A172 (cell line): Measurements from ENCODE around the gene FGGY. TPM values are rescaled to one million over a fixed set of nuclear protein-coding genes. Genes with fewer than 3 reads are reported as not detected.
"Not testable (repeated sequence)": the region's sequence is repeated elsewhere in the genome, so short reads cannot be mapped to it uniquely, and the experiment has no call there.

Experiments used
- DNase-seq: peaks from one replicate; pipeline ENCODE4 v3.0.0-alpha.2; 2015; ENCODE audit warnings: low spot score
- total RNA-seq: library from RNA; depleted of rRNA; stranded (reverse); fragments of >200 nt; shearing (Covaris generic); gene quantifications from 2 replicates; pipeline ENCODE4 v1.2.3, GENCODE V29; 2014

The FGGY gene
- total RNA-seq, 1 experiment from 2014 or later: 15.3 TPM

GRCh38 chr1:59545830-59546229 lies 248.9 kb downstream of the FGGY start:
- no peak for DNase-seq

DNA sequence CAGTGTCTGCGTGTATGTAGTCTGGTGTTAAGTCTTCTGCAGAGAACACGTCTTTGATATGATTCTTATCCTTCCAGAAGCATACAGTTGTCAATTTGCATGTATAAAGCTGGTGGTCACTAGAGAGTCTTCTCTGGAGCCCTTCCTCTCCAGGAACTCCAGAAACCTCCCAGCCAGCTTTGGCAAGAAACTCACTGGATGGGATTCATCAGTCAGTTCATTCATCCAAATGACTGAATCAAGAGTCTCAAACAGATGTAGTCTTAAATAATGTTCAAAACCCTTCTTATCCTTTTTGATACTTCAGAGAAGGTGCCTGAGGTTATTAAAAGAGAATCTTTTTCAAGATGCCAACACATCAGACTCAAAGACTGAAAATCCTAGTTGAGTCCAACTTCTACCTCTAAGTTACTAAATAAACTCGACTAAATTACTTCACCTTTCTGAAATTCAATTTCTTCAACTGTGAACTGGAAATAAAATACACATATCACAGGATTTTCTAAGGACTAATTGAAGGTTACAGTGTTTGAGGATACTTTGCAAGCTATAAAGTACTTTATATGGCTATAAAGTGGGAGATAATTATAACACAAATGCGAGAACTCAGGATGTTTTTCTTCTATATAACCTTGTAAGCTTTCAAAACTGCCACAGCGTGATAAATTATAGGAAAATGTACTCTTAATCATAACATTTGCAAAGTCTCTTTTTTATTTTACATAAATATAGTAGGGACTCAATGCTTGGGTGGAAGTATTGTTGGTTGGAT lies 252.4 kb downstream of the FGGY start:
- no peak for DNase-seq

DNA sequence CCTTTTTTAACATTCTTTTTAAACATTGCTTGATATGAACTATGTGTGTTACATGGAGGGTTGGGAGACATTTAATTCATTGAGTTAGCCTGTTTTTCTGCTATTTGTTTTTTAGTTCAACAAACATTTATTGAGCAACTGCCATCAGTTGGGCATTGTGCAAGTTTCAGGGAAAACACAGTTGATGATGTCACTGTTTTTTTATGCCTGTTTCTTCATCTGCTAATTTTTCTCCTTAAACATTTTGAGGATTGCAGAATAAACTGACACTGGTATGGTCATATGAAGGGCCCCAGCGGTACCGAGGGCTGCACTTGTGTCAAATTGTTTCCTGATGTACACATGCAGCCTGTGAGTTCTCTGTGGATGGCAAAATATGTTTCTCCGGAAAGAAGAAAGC lies 253.0 kb downstream of the FGGY start:
- no peak for DNase-seq

- no peak for DNase-seq
Observed at GRCh38 chr1:59552007-59552406, 255.1 kb downstream of the FGGY start.

DNA sequence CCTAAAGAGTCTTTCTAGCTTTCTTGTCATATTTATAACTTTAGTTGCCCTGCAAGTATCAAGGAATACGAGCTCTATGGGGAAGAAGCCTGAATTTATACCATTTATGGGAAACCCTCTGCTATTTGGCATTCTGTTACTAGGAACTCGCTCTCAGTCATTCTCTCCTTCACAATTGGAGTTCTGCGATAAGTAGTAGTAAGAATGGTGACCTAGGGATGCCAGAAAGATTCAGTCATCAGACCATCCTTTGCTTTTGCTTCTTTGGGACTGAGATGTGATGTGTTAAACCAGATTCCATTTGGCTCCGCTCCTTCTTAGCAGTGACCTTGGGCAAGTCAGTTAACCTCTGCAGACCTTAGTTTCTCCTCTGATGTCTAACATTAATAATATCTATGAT lies 256.5 kb downstream of the FGGY start:
- no peak for DNase-seq

GRCh38 chr1:59554011-59554663 lies 257.2 kb downstream of the FGGY start:
- no peak for DNase-seq

GRCh38 chr1:59554752-59555151 lies 257.9 kb downstream of the FGGY start:
- no peak for DNase-seq

DNA sequence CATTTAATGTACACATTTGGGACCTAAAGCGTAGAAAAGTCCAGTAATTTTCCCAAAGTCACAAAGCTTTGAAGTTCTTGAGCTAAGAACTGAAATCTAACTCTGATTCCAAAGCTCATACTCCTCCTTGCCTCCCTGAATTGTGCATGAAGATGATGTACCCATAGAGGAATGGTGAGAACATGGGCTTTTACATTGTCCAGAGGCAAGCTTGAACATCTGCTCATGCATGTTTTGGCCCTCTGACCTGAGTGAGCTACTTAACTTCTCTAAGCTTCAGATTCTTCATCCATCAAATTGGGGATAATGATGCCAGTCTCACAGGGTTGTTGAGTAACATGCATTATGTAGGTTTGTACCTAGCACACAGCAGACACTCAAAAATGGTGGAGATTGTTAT lies 259.5 kb downstream of the FGGY start:
- no peak for DNase-seq

DNA sequence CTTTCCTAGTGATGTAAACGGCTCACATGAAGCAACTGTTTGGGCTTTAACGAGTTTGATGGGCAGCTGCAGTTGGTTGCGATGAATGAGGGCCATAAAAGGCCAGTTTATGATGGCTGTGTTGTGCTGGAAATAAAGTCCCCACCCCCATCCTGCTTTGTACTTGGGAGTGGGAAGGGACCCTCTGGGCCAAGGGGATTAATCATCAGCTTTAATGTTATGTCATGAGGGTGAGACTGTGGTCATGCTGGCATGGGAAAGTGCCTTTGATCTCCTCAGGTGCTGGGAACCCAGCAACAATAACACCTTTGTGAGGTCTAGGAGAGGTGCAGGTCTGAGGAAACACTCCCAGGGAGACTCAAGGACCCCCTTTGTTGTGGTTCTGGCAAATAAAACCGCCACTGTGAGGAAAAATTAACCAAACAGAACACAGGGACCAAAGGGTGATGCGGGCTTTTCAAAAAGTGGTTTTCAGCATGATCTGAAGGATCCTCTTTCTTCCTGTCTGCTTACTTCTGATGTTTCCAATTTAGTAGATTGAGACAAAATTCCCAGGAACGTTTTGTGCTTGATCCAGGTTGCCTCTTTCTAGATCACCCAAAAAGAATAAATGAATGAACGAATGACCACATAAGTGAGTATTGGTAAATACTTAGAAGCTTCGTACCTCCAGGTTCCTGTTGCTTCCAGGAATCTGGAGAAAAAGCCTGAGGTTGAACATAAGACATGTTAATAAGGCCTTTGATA lies 260.1 kb downstream of the FGGY start:
- DNase-seq: no peak

- DNase-seq: peak; percentile 10
Observed at GRCh38 chr1:59557549-59557885, 260.6 kb downstream of the FGGY start.

- not testable (repeated sequence) for DNase-seq
Observed at GRCh38 chr1:59558580-59558979, 261.7 kb downstream of the FGGY start.

- DNase-seq: no peak
Observed at GRCh38 chr1:59560807-59561450, 264.0 kb downstream of the FGGY start.

DNA sequence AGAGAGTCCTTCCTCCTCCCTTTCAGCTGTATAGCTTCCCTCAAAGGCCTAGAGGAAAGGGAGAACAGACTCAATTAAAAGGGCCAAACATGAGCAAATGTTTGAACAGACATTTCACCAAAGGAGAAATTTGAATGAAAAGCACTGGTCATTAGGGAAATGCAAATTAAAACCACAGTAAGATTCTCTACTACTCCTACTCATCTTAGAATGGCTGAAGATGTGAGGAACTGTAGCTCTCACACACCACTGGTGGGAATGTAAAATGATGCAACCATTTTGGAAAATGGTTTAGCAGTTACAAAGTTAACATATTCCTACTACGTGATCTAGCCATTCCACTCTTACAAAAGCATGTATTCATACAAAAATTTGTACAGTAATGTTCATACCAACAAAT lies 264.9 kb downstream of the FGGY start:
- DNase-seq: no peak

GRCh38 chr1:59564192-59564891 lies 267.4 kb downstream of the FGGY start:
- no peak for DNase-seq

- peak; percentile 95 for DNase-seq
Observed at GRCh38 chr1:59565611-59566410, 268.9 kb downstream of the FGGY start.

DNA sequence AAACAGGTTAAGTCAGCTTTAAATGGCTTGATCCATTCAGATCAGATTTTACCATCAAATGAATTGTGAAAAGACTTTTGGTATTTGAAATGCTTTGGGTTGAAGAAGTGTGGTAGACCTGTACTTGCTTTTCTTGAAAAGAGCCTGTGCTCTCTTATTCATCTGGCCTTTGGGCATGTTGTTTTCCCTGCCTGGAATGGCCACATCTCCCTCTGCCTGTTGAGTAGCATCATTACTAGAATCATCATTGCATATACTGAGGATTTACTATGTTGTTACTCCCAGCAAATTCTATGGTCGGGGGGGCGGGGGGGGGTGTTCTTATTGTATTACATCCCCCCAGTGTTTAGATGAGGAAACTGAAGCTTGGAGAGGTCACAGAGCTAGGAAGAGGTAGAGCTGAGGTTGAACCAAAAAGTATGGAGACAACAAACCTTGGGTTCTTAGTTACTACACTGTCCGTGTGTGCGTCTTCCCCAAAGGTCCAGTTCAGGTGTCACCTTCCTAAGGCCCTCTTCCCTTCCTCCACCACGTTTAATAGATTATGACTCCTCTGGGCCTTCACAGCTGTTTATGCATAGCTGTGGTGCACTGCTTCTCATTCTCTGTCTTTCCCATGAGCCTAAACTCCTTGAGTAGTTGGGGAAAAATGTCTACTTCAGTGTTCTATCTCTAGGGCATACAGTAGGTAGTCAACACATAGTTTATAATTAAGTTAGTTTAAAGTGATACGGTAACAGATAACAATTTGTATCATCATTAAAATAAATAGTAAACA lies 271.5 kb downstream of the FGGY start:
- peak; percentile 10 for DNase-seq

DNA sequence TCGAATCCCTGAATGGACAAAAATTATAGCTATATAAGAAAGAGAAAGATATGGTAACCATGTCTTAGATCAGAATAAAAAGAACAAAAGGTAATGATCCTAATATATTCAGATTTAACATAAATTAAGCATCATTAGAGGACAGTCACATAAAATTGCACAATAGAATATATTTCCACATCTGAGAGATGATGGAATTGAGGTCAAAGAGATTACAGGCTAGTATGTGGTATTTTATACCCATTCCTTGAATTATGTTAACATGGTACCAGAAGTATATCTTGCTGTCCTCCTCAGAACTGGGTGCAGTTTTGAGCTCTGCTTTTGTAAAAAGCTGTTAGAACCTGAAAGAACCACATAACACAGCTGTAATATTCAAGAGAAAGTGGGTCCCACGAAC lies 272.3 kb downstream of the FGGY start:
- DNase-seq: no peak

- DNase-seq: peak; percentile 14
Observed at GRCh38 chr1:59570524-59570923, 273.6 kb downstream of the FGGY start.

- peak; percentile 53 for DNase-seq
Observed at GRCh38 chr1:59574085-59574484, 277.2 kb downstream of the FGGY start.

DNA sequence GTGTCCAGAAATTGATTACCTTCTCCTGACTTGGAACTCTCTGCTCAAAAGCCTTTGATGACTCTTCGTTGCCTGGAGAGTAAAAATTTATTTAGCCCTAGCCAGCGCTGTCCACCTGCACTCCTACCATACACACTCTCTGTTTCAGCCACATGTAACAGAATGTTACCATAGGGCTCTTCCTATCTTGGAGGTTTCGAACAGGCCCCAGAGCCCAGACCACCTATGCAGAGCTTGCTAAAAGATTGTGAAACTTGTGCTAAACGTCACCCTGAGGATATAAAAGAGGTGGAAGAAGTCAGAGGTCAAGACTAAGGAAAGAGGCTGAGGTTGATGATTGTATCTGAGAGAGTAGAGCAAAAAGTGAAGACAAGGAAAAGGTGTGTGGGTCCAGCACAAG lies 280.9 kb downstream of the FGGY start:
- no peak for DNase-seq
